Chondrocyte (in vitro differentiated cells): ENCODE results near the gene GAK. TPM values are rescaled to one million over a fixed set of nuclear protein-coding genes. Genes with fewer than 3 reads are reported as not detected.

Source experiments
- DNase-seq: peaks from one replicate; pipeline ENCODE4 v3.0.0; 2021; ENCODE audit warnings: mixed read lengths, low spot score
- H3K27ac Mint-ChIP-seq: one replicate; pipeline ENCODE4 v1.8.0; 2021; ENCODE audit warnings: mild to moderate bottlenecking, moderate library complexity, mixed read lengths; ENCODE audit not compliant: unreplicated experiment
- H3K27me3 Mint-ChIP-seq: 2 replicates; pipeline ENCODE4 v1.8.0; 2021; ENCODE audit warnings: low read depth, mixed read lengths
- H3K36me3 Mint-ChIP-seq: 2 replicates; pipeline ENCODE4 v1.8.0; 2021; ENCODE audit warnings: low read depth, mixed read lengths
- H3K4me1 Mint-ChIP-seq: 2 replicates; pipeline ENCODE4 v1.8.0; 2021; ENCODE audit warnings: low read depth, mild to moderate bottlenecking, mixed read lengths
- H3K4me3 Mint-ChIP-seq: one replicate; pipeline ENCODE4 v1.8.0; 2021; ENCODE audit warnings: mild to moderate bottlenecking, moderate library complexity, mixed read lengths; ENCODE audit not compliant: unreplicated experiment
- H3K9me3 Mint-ChIP-seq: 2 replicates; pipeline ENCODE4 v1.8.0; 2021; ENCODE audit warnings: low read depth, mixed read lengths
- CTCF ChIP-seq: fragments of 200-600 bp; sonication (generic); IDR thresholded peaks from 2 replicates; pipeline ENCODE4 v1.5.0; 2021; ENCODE audit warnings: antibody characterized with exemption, mild to moderate bottlenecking, moderate library complexity
- total RNA-seq: library from RNA; stranded (reverse); gene quantifications from 3 replicates; pipeline ENCODE4 v1.2.1, GENCODE V29; 2021

The GAK gene
- total RNA-seq, 1 donor from 2014 or later = 61.4 TPM

- no peak overlapping the region for H3K4me3 Mint-ChIP-seq
- H3K27ac Mint-ChIP-seq = no peak overlapping the region
- no peak for DNase-seq
- H3K4me1 Mint-ChIP-seq = no peaks in the 10 kb centered on the region
- peaks cover 7% of the 10 kb centered on the region for H3K36me3 Mint-ChIP-seq
- no peak for TF ChIP-seq CTCF
- no peaks in the 10 kb centered on the region for H3K27me3 Mint-ChIP-seq
- H3K9me3 Mint-ChIP-seq = no peaks in the 10 kb centered on the region
Observed at GRCh38 chr4:889516-889915, 42.6 kb downstream of the GAK start.

GRCh38 chr4:888029-888428, 44.1 kb downstream of the GAK start:
- H3K4me3 Mint-ChIP-seq = no peak overlapping the region
- H3K36me3 Mint-ChIP-seq = peaks cover 7% of the 10 kb centered on the region
- TF ChIP-seq CTCF = no peak
- H3K27ac Mint-ChIP-seq = no peak overlapping the region
- no peaks in the 10 kb centered on the region for H3K9me3 Mint-ChIP-seq
- no peak for DNase-seq
- H3K4me1 Mint-ChIP-seq = no peaks in the 10 kb centered on the region
- H3K27me3 Mint-ChIP-seq = no peaks in the 10 kb centered on the region

GRCh38 chr4:887034-887763, 44.9 kb downstream of the GAK start:
- H3K4me1 Mint-ChIP-seq = no peaks in the 10 kb centered on the region
- no peak for TF ChIP-seq CTCF
- H3K27ac Mint-ChIP-seq = no peak overlapping the region
- no peak for DNase-seq
- H3K27me3 Mint-ChIP-seq = no peaks in the 10 kb centered on the region
- no peaks in the 10 kb centered on the region for H3K9me3 Mint-ChIP-seq
- no peak overlapping the region for H3K4me3 Mint-ChIP-seq
- H3K36me3 Mint-ChIP-seq = peaks cover 7% of the 10 kb centered on the region

GRCh38 chr4:886244-886643, 45.9 kb downstream of the GAK start:
- Mint-ChIP-seq H3K27ac (no peak overlapping the region), H3K36me3 (peaks cover 10% of the 10 kb centered on the region), H3K27me3 (no peaks in the 10 kb centered on the region), H3K4me1 (no peaks in the 10 kb centered on the region), H3K9me3 (no peaks in the 10 kb centered on the region), H3K4me3 (no peak overlapping the region)
- DNase-seq = no peak
- TF ChIP-seq CTCF = no peak

GRCh38 chr4:885353-885752, 46.8 kb downstream of the GAK start:
- no peaks in the 10 kb centered on the region for H3K4me1 Mint-ChIP-seq
- no peaks in the 10 kb centered on the region for H3K9me3 Mint-ChIP-seq

More at GRCh38 chr4:885353-885752, 46.8 kb downstream of the GAK start:
- H3K27ac Mint-ChIP-seq = no peak overlapping the region
- DNase-seq = no peak
- no peak for TF ChIP-seq CTCF
- H3K27me3 Mint-ChIP-seq = no peaks in the 10 kb centered on the region
- peaks cover 10% of the 10 kb centered on the region for H3K36me3 Mint-ChIP-seq
- no peak overlapping the region for H3K4me3 Mint-ChIP-seq
